Measurements from ENCODE around the gene TROAP.
"Not testable (repeated sequence)": the region's sequence is repeated elsewhere in the genome, so short reads cannot be mapped to it uniquely, and the experiment has no call there.

TROAP gene

GRCh38 chr12:49295082-49295936, 27.7 kb upstream of the TROAP start, which contains the start of gene PRPH:
Gene PRPH, plus strand, starts transcription at chr12:49295147. Its CDS starts 54 bp downstream, at chr12:49295201.
- DNase-seq (ENCODE audit: low read depth in 2 of 2): no peak

- DNase-seq (ENCODE audit: low read depth in 2 of 2): peak; percentile 64 to 65
Observed at GRCh38 chr12:49296034-49296835, 26.8 kb upstream of the TROAP start.

- peak; percentile 38 to 40 for DNase-seq (ENCODE audit: low read depth in 2 of 2)
Observed at GRCh38 chr12:49296836-49297694, 26.0 kb upstream of the TROAP start.

- no peak for DNase-seq (ENCODE audit: low read depth in 2 of 2)
Observed at GRCh38 chr12:49297695-49298060, 25.4 kb upstream of the TROAP start.

- no peak for DNase-seq (ENCODE audit: low read depth in 2 of 2)
Observed at GRCh38 chr12:49298160-49298559, 24.9 kb upstream of the TROAP start.

- peak in 1 of 2 donors; percentile 43 for DNase-seq (ENCODE audit: low read depth in 2 of 2)
Observed at GRCh38 chr12:49301760-49302159, 21.3 kb upstream of the TROAP start.

GRCh38 chr12:49304161-49304560, 18.9 kb upstream of the TROAP start:
- DNase-seq (ENCODE audit: low read depth in 2 of 2): no peak

- DNase-seq (ENCODE audit: low read depth in 2 of 2): no peak
Observed at GRCh38 chr12:49305762-49306510, 17.1 kb upstream of the TROAP start.

- DNase-seq (ENCODE audit: low read depth in 2 of 2): no peak
Observed at GRCh38 chr12:49309386-49309785, 13.7 kb upstream of the TROAP start.

GRCh38 chr12:49310451-49311000, 12.5 kb upstream of the TROAP start:
- not testable (repeated sequence) for DNase-seq (ENCODE audit: low read depth in 2 of 2)

GRCh38 chr12:49314811-49315210, 8.2 kb upstream of the TROAP start:
- no peak for DNase-seq (ENCODE audit: low read depth in 2 of 2)

- not testable (repeated sequence) for DNase-seq (ENCODE audit: low read depth in 2 of 2)
Observed at GRCh38 chr12:49317118-49317517, 5.9 kb upstream of the TROAP start.

GRCh38 chr12:49320411-49321103, 2.5 kb upstream of the TROAP start:
- not testable (repeated sequence) for DNase-seq (ENCODE audit: low read depth in 2 of 2)

- DNase-seq (ENCODE audit: low read depth in 2 of 2): no peak
Observed at GRCh38 chr12:49322367-49322707, 718 bp upstream of the TROAP start.

- DNase-seq (ENCODE audit: low read depth in 2 of 2): no peak
Observed at GRCh38 chr12:49323524-49324097, 556 bp downstream of the TROAP start.

- no peak for DNase-seq (ENCODE audit: low read depth in 2 of 2)
Observed at GRCh38 chr12:49325606-49326005, 2.6 kb downstream of the TROAP start.

GRCh38 chr12:49327368-49327767, 4.3 kb downstream of the TROAP start:
- DNase-seq (ENCODE audit: low read depth in 2 of 2): no peak

- DNase-seq (ENCODE audit: low read depth in 2 of 2): no peak
Observed at GRCh38 chr12:49327887-49328286, 4.8 kb downstream of the TROAP start.

- DNase-seq (ENCODE audit: low read depth in 2 of 2): no peak
Observed at GRCh38 chr12:49328816-49329215, 5.8 kb downstream of the TROAP start.

Data from stimulated activated CD4-positive, alpha-beta T cell treated with anti-CD3 and anti-CD28 coated beads, Interleukin-4, amount 100 ng/mL, for 48 hours (primary cell).